Measurements from ENCODE around the gene FLYWCH2. TPM values are rescaled to one million over a fixed set of nuclear protein-coding genes. Genes with fewer than 3 reads are reported as not detected.

Gene FLYWCH2
- total and polyA plus RNA-seq, 9 of the 15 experiments (the other 6 are each of a cell fraction or from before 2014, with no cell fraction given), result 0.70 to 55.5 (median 7.6) TPM

DNA sequence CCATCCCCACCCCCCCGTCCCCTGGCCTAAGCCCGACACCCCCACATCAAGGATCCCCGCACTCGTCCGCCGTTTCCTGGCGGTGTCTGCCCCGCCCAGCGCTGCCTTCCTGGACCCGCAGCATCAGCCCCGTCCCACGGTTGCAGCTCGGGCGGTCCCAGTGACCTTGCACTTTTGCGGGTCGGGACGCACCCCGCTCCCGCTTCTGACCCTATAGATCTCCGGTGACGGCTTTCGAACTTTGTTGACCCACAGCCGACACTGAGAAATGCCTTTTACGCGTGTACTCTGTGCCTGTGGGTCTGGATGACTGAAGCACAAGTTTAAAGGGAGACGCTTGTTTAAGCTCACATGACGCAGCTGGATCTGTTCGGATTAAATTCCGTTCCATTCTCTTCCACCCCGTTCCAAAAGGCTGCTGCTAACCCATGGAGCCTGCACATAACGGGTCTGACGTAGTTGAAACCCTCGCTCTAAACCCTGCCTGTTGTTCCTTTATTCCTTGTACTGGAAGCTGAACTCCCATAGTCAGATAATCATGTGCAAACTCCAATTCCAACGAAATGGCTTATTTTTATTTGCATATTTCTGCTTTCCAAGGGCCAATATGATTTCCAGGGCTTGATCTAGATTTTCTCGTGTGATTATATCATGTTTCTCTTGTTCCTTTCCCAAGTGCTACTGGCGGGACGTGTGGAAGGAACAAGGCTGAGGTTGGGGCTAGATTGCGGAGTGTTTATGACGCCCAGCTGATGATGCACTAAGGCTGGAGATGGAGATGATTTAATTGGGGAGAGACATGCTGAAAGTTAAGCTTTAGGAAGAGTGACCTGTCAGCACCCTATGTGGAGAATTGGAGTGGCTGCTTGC lies 29.6 kb downstream of the FLYWCH2 start (continued):
- TF ChIP-seq RBBP5 (IDR thresholded peaks at IDR 0.05; ENCODE audit: borderline replicate concordance, insufficient read depth, low read length, poor library complexity, severe bottlenecking) (peak; percentile 67), RBM15 (IDR thresholded peaks at IDR 0.05; ENCODE audit: insufficient read depth, low read length) (no peak), CEBPZ (IDR thresholded peaks at IDR 0.05; ENCODE audit: borderline replicate concordance, low read depth, low read length) (no peak), PRMT5 (CRISPR knock-in tag; IDR thresholded peaks at IDR 0.05) (no peak), HMG20B (CRISPR knock-in tag; IDR thresholded peaks at IDR 0.05) (no peak), TEAD2 (tag; IDR thresholded peaks at IDR 0.05) (no peak), CLOCK (CRISPR knock-in tag; IDR thresholded peaks at IDR 0.05; ENCODE audit: borderline replicate concordance) (no peak), RNF219 (CRISPR knock-in tag; IDR thresholded peaks at IDR 0.05) (no peak), DMBX1 (CRISPR knock-in tag; IDR thresholded peaks at IDR 0.05; ENCODE audit: borderline replicate concordance) (no peak), CTCFL (IDR thresholded peaks at IDR 0.05; ENCODE audit: borderline replicate concordance, insufficient read depth, low read depth, low read length, poor library complexity, severe bottlenecking) (no peak), ATF7 (IDR thresholded peaks at IDR 0.05) (no peak), ZNF197 (CRISPR knock-in tag; IDR thresholded peaks at IDR 0.05; ENCODE audit: low read depth) (no peak), ZNF280B (CRISPR knock-in tag; IDR thresholded peaks at IDR 0.05) (no peak)
